ENCODE measurements around the gene AVP. TPM values are rescaled to one million over a fixed set of nuclear protein-coding genes. Genes with fewer than 3 reads are reported as not detected.
"Not testable (repeated sequence)": the region's sequence is repeated elsewhere in the genome, so short reads cannot be mapped to it uniquely, and the experiment has no call there.

The AVP gene
- total RNA-seq, 3 donors from 2014 or later = not detected

GRCh38 chr20:3074812-3075211 lies 9.7 kb downstream of the AVP start:
- H3K4me1 ChIP-seq (ENCODE audit: low read depth) = peaks cover 12% of the 10 kb centered on the region
- intact Hi-C loops (cut with DNase I, micrococcal nuclease) = no loop called here
- no peaks in the 10 kb centered on the region for H3K36me3 ChIP-seq (ENCODE audit: low read depth)
- DNase-seq = no peak
- H3K4me3 ChIP-seq = no peak overlapping the region
- no peaks in the 10 kb centered on the region for H3K9me3 ChIP-seq
- no peak for TF ChIP-seq CTCF (IDR thresholded peaks at IDR 0.05)
- ATAC-seq = no peak

GRCh38 chr20:3073251-3073643 lies 11.3 kb downstream of the AVP start:
- peaks cover 12% of the 10 kb centered on the region for H3K4me1 ChIP-seq (ENCODE audit: low read depth)
- DNase-seq; ATAC-seq; intact Hi-C loops (cut with DNase I, micrococcal nuclease); H3K4me3 ChIP-seq; H3K9me3 ChIP-seq; H3K36me3 ChIP-seq (ENCODE audit: low read depth): not testable (repeated sequence)

- H3K4me1 ChIP-seq (ENCODE audit: low read depth) = peaks cover 12% of the 10 kb centered on the region
- TF ChIP-seq CTCF (IDR thresholded peaks at IDR 0.05) = no peak
- H3K36me3 ChIP-seq (ENCODE audit: low read depth) = no peaks in the 10 kb centered on the region
- no peak for ATAC-seq
- DNase-seq = no peak
- H3K9me3 ChIP-seq = no peaks in the 10 kb centered on the region
- no peak overlapping the region for H3K4me3 ChIP-seq
- intact Hi-C loops (cut with DNase I, micrococcal nuclease) = no loop called here
These were observed 11.8 kb downstream of the AVP start for GRCh38 chr20:3072530-3073250.

GRCh38 chr20:3071610-3072529 lies 12.7 kb downstream of the AVP start, which contains the start of gene OXT:
Gene OXT, plus strand, starts transcription at chr20:3071620. Its CDS starts 36 bp downstream, at chr20:3071656.
- peak; percentile 45 to 71 (median 56) for DNase-seq
- peak; percentile 80 for ATAC-seq
- TF ChIP-seq CTCF (IDR thresholded peaks at IDR 0.05) = no peak
- H3K4me1 ChIP-seq (ENCODE audit: low read depth) = peaks cover 12% of the 10 kb centered on the region
- no peaks in the 10 kb centered on the region for H3K9me3 ChIP-seq
- intact Hi-C loops (cut with DNase I, micrococcal nuclease) = no loop called here
- H3K4me3 ChIP-seq = peak within 1 kb of the TSS; percentile 9
- H3K36me3 ChIP-seq (ENCODE audit: low read depth) = no peaks in the 10 kb centered on the region

- Histone ChIP-seq H3K36me3 (ENCODE audit: low read depth) (no peaks in the 10 kb centered on the region), H3K4me3 (no peak overlapping the region), H3K4me1 (ENCODE audit: low read depth) (peaks cover 12% of the 10 kb centered on the region), H3K9me3 (no peaks in the 10 kb centered on the region)
- no peak for ATAC-seq
- intact Hi-C loops (cut with DNase I, micrococcal nuclease) = no loop called here
- DNase-seq = no peak
- TF ChIP-seq CTCF (IDR thresholded peaks at IDR 0.05) = no peak
These were observed 13.3 kb downstream of the AVP start for GRCh38 chr20:3071266-3071609.

GRCh38 chr20:3070725-3071124 lies 13.8 kb downstream of the AVP start:
- intact Hi-C loops (cut with DNase I, micrococcal nuclease) = no loop called here
- no peak for ATAC-seq
- Histone ChIP-seq H3K4me1 (ENCODE audit: low read depth) (peaks cover 12% of the 10 kb centered on the region), H3K36me3 (ENCODE audit: low read depth) (no peaks in the 10 kb centered on the region), H3K9me3 (no peaks in the 10 kb centered on the region), H3K4me3 (no peak overlapping the region)
- no peak for DNase-seq
- TF ChIP-seq CTCF (IDR thresholded peaks at IDR 0.05) = no peak
